HK-2 (cell line): ENCODE data around the gene TOB2.

Source experiments
- DNase-seq: peaks from one replicate; pipeline ENCODE4 v3.0.0-alpha.2; 2018; ENCODE audit not compliant: unreplicated experiment

Gene TOB2

DNA sequence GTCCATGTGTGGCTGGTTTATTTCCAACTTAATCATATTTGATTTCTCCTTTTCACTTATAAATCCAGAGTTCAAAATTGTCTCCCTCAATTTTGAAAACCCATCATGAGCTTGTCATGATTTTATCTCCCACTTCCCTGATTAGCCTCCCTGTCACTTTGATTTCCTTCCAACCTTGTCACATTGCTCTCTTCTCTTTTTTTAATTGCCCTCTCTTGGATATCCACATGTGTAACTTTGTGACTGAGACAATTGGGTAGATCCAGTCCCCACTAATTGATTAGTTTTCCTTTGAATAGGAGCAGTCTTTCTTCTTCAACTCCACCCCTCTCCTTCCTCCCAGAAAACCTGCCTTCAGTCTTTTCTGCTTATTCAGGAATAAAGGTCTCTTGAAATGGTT lies 62.5 kb downstream of the TOB2 start:
- no peak for DNase-seq
